ENCODE results near the gene COG5. TPM values are rescaled to one million over a fixed set of nuclear protein-coding genes. Genes with fewer than 3 reads are reported as not detected.

The COG5 gene
- total and polyA plus RNA-seq, 10 of the 15 experiments (the other 5 are each of a cell fraction or from before 2014, with no cell fraction given): 5.5 to 27.9 (median 15.6) TPM

- no peaks in the 10 kb centered on the region for H3K27me3 ChIP-seq (replicated peaks in 1 of 2; ENCODE audit: control insufficient read depth in 2 of 2, insufficient read depth in 2 of 2, low read length in 1 of 2)
- no peak for FAIRE-seq
- CTCF ChIA-PET: interaction anchor here (1.3 kb wide), 1 partner anchor 360 kb away, joined by 3 read pairs; no protein-coding TSS in a partner anchor
- H3K4me3 ChIP-seq: no peak overlapping the region
- H3K4me2 ChIP-seq (ENCODE audit: control insufficient read depth, insufficient read depth): no peak overlapping the region
- no peaks in the 10 kb centered on the region for H3K4me1 ChIP-seq (ENCODE audit: control insufficient read depth, insufficient read depth, low read length)
- no peaks in the 10 kb centered on the region for H3K9me3 ChIP-seq (replicated peaks; ENCODE audit: control insufficient read depth, insufficient read depth, low read length)
- peaks cover 0 to 6% of the 10 kb centered on the region in 2 experiments; a peak in 2 of 4 replicates for H3K36me3 ChIP-seq (ENCODE audit: control insufficient read depth in 2 of 2, insufficient read depth in 2 of 2, low read length in 1 of 2)
- H2AFZ ChIP-seq (ENCODE audit: control insufficient read depth, low read depth, low read length): no peak overlapping the region
- SMC1A ChIA-PET (ENCODE audit: uncharacterized antibody, unreplicated experiment): interaction anchor here (0.5 kb wide), 1 partner anchor 694 kb away, joined by 3 read pairs; no protein-coding TSS in a partner anchor
- in situ Hi-C loops (cut with MboI) (no loop called here), intact Hi-C loops (cut with micrococcal nuclease; ENCODE audit: unreplicated experiment) (no loop called here)
- no peak for TF ChIP-seq E2F8 (IDR thresholded peaks at IDR 0.05; ENCODE audit: low read depth, partially characterized antibody)
- TF ChIP-seq RCOR1 (conservative IDR thresholded peaks at IDR 0.05; ENCODE audit: low read depth, low read length): no peak
- TF ChIP-seq SIX5 (IDR thresholded peaks at IDR 0.05; ENCODE audit: low read depth, low read length, severe bottlenecking): no peak
- TF ChIP-seq IKZF2 (IDR thresholded peaks at IDR 0.05): no peak
- no peak for TF ChIP-seq HDAC6 (IDR thresholded peaks at IDR 0.05; ENCODE audit: unreplicated experiment)
- TF ChIP-seq NFYB (IDR thresholded peaks at IDR 0.05; ENCODE audit: insufficient read depth, low read depth, low read length): no peak
- TF ChIP-seq E2F4 (IDR thresholded peaks at IDR 0.05; ENCODE audit: low read depth, low read length): no peak
- no peak for TF ChIP-seq USF2 (IDR thresholded peaks at IDR 0.05; ENCODE audit: borderline replicate concordance, low read depth, low read length)
- no peak for TF ChIP-seq CBFB (IDR thresholded peaks at IDR 0.05; ENCODE audit: low read depth)
- no peak for TF ChIP-seq BRCA1 (IDR thresholded peaks at IDR 0.05; ENCODE audit: low read depth, low read length)
- no peak for TF ChIP-seq IRF4 (IDR thresholded peaks at IDR 0.05; ENCODE audit: low read depth, low read length)
- TF ChIP-seq MEF2B (IDR thresholded peaks at IDR 0.05; ENCODE audit: partially characterized antibody, poor library complexity, severe bottlenecking): no peak
- TF ChIP-seq EGR1 (IDR thresholded peaks at IDR 0.05; ENCODE audit: borderline replicate concordance in 1 of 2, low read depth in 2 of 2, low read length in 2 of 2): no peak
- no peak for TF ChIP-seq BHLHE40 (IDR thresholded peaks at IDR 0.05; ENCODE audit: borderline replicate concordance in 1 of 2, low read depth in 2 of 2, low read length in 1 of 2)
- TF ChIP-seq DPF2 (IDR thresholded peaks at IDR 0.05): no peak
- no peak for TF ChIP-seq RBBP5 (conservative IDR thresholded peaks at IDR 0.05)
- POLR2A ChIA-PET: no interaction called here
- no TSS peak for BruUV-seq (replicated peaks)
- RAD21 ChIA-PET (ENCODE audit: unreplicated experiment): no interaction called here
- ATAC-seq: no peak
- H3K79me2 ChIP-seq (ENCODE audit: control insufficient read depth, insufficient read depth, low read length): no peaks in the 10 kb centered on the region
- no peak overlapping the region for H3K9ac ChIP-seq (ENCODE audit: control insufficient read depth, insufficient read depth, low read length)
- H3K27ac ChIP-seq (ENCODE audit: control insufficient read depth, insufficient read depth): no peak overlapping the region
- no peaks in the 10 kb centered on the region for H4K20me1 ChIP-seq (ENCODE audit: control insufficient read depth, insufficient read depth)
- WGBS (ENCODE audit: insufficient coverage, insufficient replicate concordance, low lambda C conversion rate, missing lambda C conversion rate): 85% methylated on average over 7 of the region's 7 CpGs
- no peak for DNase-seq (ENCODE audit: low read depth, low spot score)
Measured at GRCh38 chr7:107506674-107507339, 56.9 kb downstream of the COG5 start.
